HCT116 (cell line): ENCODE data around the gene ACOT8. TPM values are rescaled to one million over a fixed set of nuclear protein-coding genes. Genes with fewer than 3 reads are reported as not detected.

Experiments used
- ATAC-seq: fragments of 200-7000 bp; cut with Tn5 transposase; 2 replicates; pipeline ENCODE4 v1.9.1; 2020; ENCODE audit warnings: mild to moderate bottlenecking, moderate library complexity
- BruUV-seq: library from RNA; stranded (reverse); fragments of 400-500 nt; replicated peaks from 2 replicates; lab custom pipeline; 2021; lab: Mats Ljungman, UMichigan
- CTCF ChIA-PET: fragments of 300-600 bp; sonication (Branson Sonifier 250); formaldehyde crosslinking; loops from one replicate; lab custom pipeline; 2021; ENCODE audit warnings: antibody characterized with exemption; lab: Charles Lee
- POLR2A ChIA-PET: fragments of 300-600, 350-600 bp; sonication (Branson Sonifier 250); formaldehyde crosslinking; loops from one replicate; lab custom pipeline; 2021; ENCODE audit warnings: antibody characterized with exemption; lab: Charles Lee
- RAD21 ChIA-PET, 2 experiments: fragments of 300-600 bp; sonication (Branson Sonifier 250); formaldehyde crosslinking; loops; one replicate each; lab custom pipeline; 2023; ENCODE audit warnings: low total read pairs in 2 of 2; ENCODE audit not compliant: uncharacterized antibody in 2 of 2, unreplicated experiment in 2 of 2, low non-redundant PET in 1 of 2; lab: Charles Lee
- DNase-seq: peaks from one replicate; pipeline ENCODE4 v3.0.0-alpha.2; 2010; ENCODE audit warnings: low read depth, low spot score
- H2AFZ ChIP-seq: fragments of 200-600 bp; shearing (Covaris generic), sonication (generic); 2 replicates; pipeline ENCODE4 v1.6.1; 2017; ENCODE audit warnings: low read depth, mixed run types, mixed read lengths, antibody characterized with exemption, low read length; ENCODE audit not compliant: poor library complexity, severe bottlenecking
- H3K27ac ChIP-seq: 2 replicates; pipeline ENCODE4 v1.5.1; 2012; ENCODE audit warnings: low read depth, low read length
- H3K27me3 ChIP-seq: fragments of 200-600 bp; sonication (generic); 2 replicates; pipeline ENCODE4 v1.6.1; 2016; ENCODE audit warnings: mixed run types, low read length, mixed read lengths; ENCODE audit not compliant: insufficient read depth
- H3K36me3 ChIP-seq, 2 experiments: fragments of 200-500 bp in 1 of 2; fragments of 200-600 bp in 1 of 2; sonication (Bioruptor generic) in 1 of 2; sonication (generic) in 1 of 2; 2 replicates each; pipeline versions ENCODE4 v1.5.1 to v1.6.1; 2014 to 2016; ENCODE audit warnings: low read length in 2 of 2, inconsistent platforms in 1 of 2, mixed read lengths in 1 of 2, mixed run types in 1 of 2; ENCODE audit not compliant: insufficient read depth in 2 of 2, control insufficient read depth in 1 of 2
- H3K4me1 ChIP-seq, 2 experiments: fragments of 200-600 bp in 1 of 2; sonication (generic) in 1 of 2; 2 replicates each; pipeline versions ENCODE4 v1.5.1 to v1.6.1; 2012 to 2017; ENCODE audit warnings: low read length in 2 of 2, inconsistent platforms in 1 of 2, mild to moderate bottlenecking in 1 of 2, mixed read lengths in 1 of 2, mixed run types in 1 of 2, moderate library complexity in 1 of 2; ENCODE audit not compliant: insufficient read depth in 2 of 2, control insufficient read depth in 1 of 2
- H3K4me2 ChIP-seq: fragments of 200-600 bp; sonication (generic); 2 replicates; pipeline ENCODE4 v1.6.1; 2017; ENCODE audit warnings: mixed run types, low read length, mixed read lengths
- H3K4me3 ChIP-seq, 2 experiments: fragments of 200-600 bp in 1 of 2; sonication (generic) in 1 of 2; replicated peaks in 1 of 2; 2 replicates each; pipeline ENCODE4 v1.5.1; 2011 to 2016; ENCODE audit warnings: low read length in 2 of 2, control low read depth in 1 of 2, low read depth in 1 of 2, mild to moderate bottlenecking in 1 of 2, mixed read lengths in 1 of 2, mixed run types in 1 of 2
- H3K79me2 ChIP-seq: fragments of 200-600 bp; sonication (generic); 2 replicates; pipeline ENCODE4 v1.6.1; 2017; ENCODE audit warnings: mild to moderate bottlenecking, mixed run types, low read length, moderate library complexity, mixed read lengths; ENCODE audit not compliant: insufficient read depth
- H3K9ac ChIP-seq: fragments of 200-600 bp; sonication (generic); 2 replicates; pipeline ENCODE4 v1.6.1; 2016; ENCODE audit warnings: low read length, mixed read lengths
- H3K9me2 ChIP-seq: fragments of 200-600 bp; sonication (generic), shearing (Covaris generic); 2 replicates; pipeline ENCODE4 v1.6.1; 2017; ENCODE audit warnings: mixed run types, mild to moderate bottlenecking, moderate library complexity; ENCODE audit not compliant: insufficient read depth
- H3K9me3 ChIP-seq, 2 experiments: fragments of 200-500 bp in 1 of 2; fragments of 200-600 bp in 1 of 2; sonication (Bioruptor generic) in 1 of 2; sonication (generic) in 1 of 2; 2 replicates each; pipeline ENCODE4 v1.6.1; 2014 to 2017; ENCODE audit warnings: low read length in 2 of 2, mixed read lengths in 2 of 2, inconsistent platforms in 1 of 2, low read depth in 1 of 2, mild to moderate bottlenecking in 1 of 2, mixed run types in 1 of 2, moderate library complexity in 1 of 2; ENCODE audit not compliant: control insufficient read depth in 1 of 2, insufficient read depth in 1 of 2
- H4K20me1 ChIP-seq: fragments of 200-600 bp; sonication (generic), shearing (Covaris generic); 2 replicates; pipeline ENCODE4 v1.6.1; 2017; ENCODE audit warnings: mixed run types, mild to moderate bottlenecking, moderate library complexity; ENCODE audit not compliant: insufficient read depth
- CTCF ChIP-seq, 3 experiments: fragments of 200-600 bp in 1 of 3; sonication (generic) in 1 of 3; IDR thresholded peaks in 2 of 3; conservative IDR thresholded peaks in 1 of 3; 2 replicates each; pipeline ENCODE4 v1.5.1; 2012 to 2017; ENCODE audit warnings: low read depth in 2 of 3, low read length in 2 of 3, antibody characterized with exemption in 1 of 3, borderline replicate concordance in 1 of 3, control low read depth in 1 of 3, mild to moderate bottlenecking in 1 of 3, mixed read lengths in 1 of 3, mixed run types in 1 of 3, moderate library complexity in 1 of 3; ENCODE audit not compliant: insufficient read depth in 1 of 3
- EGR1 ChIP-seq: IDR thresholded peaks from 2 replicates; pipeline ENCODE4 v1.6.1; 2012; ENCODE audit warnings: low read depth
- MAX ChIP-seq: IDR thresholded peaks from 2 replicates; pipeline ENCODE4 v1.6.1; 2012
- SRF ChIP-seq: IDR thresholded peaks from 2 replicates; pipeline ENCODE4 v1.6.1; 2012; ENCODE audit warnings: low read depth
- TCF7L2 ChIP-seq: IDR thresholded peaks from 2 replicates; pipeline ENCODE4 v1.7.0; 2011; ENCODE audit warnings: borderline replicate concordance, inconsistent platforms; ENCODE audit not compliant: insufficient read depth, insufficient read length; ENCODE audit errors: extremely low read depth
- YY1 ChIP-seq: IDR thresholded peaks from 2 replicates; pipeline ENCODE4 v1.6.1; 2011; ENCODE audit warnings: low read length, low read depth, moderate library complexity, mild to moderate bottlenecking; ENCODE audit not compliant: insufficient replicate concordance; ENCODE audit errors: extremely low read depth
- intact Hi-C: fragments of 100-400 bp; cut with micrococcal nuclease; formaldehyde crosslinking; loops from 2 replicates; pipeline ENCODE4 v1.10.0; 2022
- total RNA-seq: library from RNA; stranded (reverse); gene quantifications from one replicate; pipeline ENCODE4 v1.2.1, GENCODE V29; 2021; ENCODE audit not compliant: unreplicated experiment

The ACOT8 gene
- total RNA-seq, 1 experiment from 2014 or later, result 12.2 TPM

- DNase-seq (no peak), ATAC-seq (no peak)
- intact Hi-C loops, result no loop called here
- Histone ChIP-seq H3K4me2 (peak overlapping the region; percentile 50), H3K27ac (no peak overlapping the region), H3K4me1 (peaks cover 15 to 36% of the 10 kb centered on the region in 2 experiments), H3K9ac (no peak overlapping the region), H3K36me3 (no peaks in the 10 kb centered on the region), H3K9me2 (no peaks in the 10 kb centered on the region), H2AFZ (no peak overlapping the region), H4K20me1 (no peaks in the 10 kb centered on the region), H3K79me2 (0 out of 2 replicates have a peak, but pooled peaks cover 12% of the 10 kb centered on the region), H3K27me3 (no peaks in the 10 kb centered on the region), H3K9me3 (no peaks in the 10 kb centered on the region), H3K4me3 (no peak overlapping the region)
- ChIA-PET RAD21 (no interaction called here), CTCF (no interaction called here), POLR2A (no interaction called here)
- no TSS peak for BruUV-seq
- TF ChIP-seq EGR1 (no peak), YY1 (no peak), CTCF (IDR thresholded peaks at IDR 0.05 in 2 of 3, conservative IDR thresholded peaks at IDR 0.05 in 1 of 3; ENCODE audit: borderline replicate concordance in 1 of 3, insufficient read depth in 1 of 3, low read depth in 2 of 3, low read length in 2 of 3) (no peak), TCF7L2 (peak; percentile 62), SRF (no peak), MAX (no peak)
Measured at GRCh38 chr20:45860560-45861220, 3.5 kb upstream of the ACOT8 start.
